ENCODE results near the gene DCDC2.

DNA sequence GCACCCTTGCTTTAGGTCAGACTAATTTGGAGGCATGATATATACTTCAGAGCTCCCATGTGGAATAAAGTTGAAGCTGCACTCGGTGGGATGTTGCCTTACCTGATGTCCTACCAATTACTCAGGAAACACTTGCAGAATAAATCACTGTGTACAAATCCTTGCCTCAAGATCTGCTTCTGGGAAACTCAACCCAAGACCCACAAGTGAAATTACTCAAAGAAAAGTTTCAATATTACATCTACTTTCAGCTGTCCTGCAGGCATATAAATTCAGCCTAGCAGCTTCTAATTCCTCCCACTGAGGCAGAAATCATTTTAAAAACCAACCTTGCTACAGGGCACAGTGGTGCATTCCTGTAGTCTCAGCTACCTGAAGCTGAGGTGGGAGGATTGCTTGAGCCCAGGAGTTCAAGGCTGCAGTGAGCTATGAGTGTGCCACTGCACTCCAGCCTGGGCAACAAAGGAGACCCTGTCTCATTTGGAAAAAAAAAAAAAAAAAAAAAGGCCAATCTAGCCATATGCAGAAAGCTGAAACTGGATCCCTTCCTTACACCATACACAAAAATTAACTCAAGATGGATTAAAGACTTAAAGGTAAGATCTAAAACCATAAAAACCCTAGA lies 20.7 kb upstream of the DCDC2 start:
- TF ChIP-seq TAF1 (IDR thresholded peaks at IDR 0.05; ENCODE audit: borderline replicate concordance, insufficient read depth, low read length), result no peak
- no peak for TF ChIP-seq POLR2AphosphoS5 (IDR thresholded peaks at IDR 0.05; ENCODE audit: low read depth, low read length)

Measured in PFSK-1 (cell line).